GM19193 (cell line): ENCODE results near the gene BRCA2.

Source experiments
- POLR2A ChIP-seq: IDR thresholded peaks from 4 replicates; pipeline ENCODE4 v1.6.1; 2011; ENCODE audit not compliant: insufficient read depth, insufficient read length; ENCODE audit errors: extremely low read depth

The BRCA2 gene

DNA sequence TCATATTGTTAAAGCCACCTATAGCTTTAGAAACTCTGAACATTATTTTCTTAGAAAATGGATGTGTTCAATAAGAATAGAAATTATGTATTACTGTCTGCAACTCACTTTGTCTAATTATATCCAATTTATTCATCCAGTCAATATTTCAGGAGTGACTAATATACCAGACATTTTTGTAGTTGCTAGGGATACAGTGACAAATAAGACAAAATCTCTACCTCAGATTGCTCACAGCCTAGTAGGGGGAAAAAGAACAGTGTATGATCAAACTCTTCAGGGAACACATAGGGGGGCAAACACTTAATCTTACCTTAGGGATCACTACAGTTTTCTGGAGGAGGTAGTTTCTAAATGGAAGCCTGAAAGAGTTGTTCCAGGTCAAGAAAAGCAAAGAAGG is 8.6 kb downstream of the BRCA2 start:
- no peak for TF ChIP-seq POLR2A

DNA sequence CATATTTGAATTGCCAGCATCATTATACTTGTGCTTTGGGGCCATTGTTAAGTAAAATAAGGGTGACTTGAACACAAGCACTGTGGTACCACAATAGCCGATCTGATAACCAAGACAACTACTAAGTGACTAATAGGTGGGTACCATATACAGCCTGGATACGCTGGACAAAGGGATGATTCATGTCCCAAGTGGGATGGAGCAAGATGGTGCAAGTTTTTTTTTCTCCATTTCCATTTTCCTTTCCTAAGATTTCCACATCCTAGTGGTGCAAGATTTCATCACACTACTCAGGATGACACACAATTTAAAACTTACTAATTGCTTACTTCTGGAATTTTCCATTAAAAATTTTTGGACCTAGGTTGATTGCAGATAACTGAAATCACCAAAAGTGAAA is 15.1 kb downstream of the BRCA2 start:
- no peak for TF ChIP-seq POLR2A

- TF ChIP-seq POLR2A, result no peak
Measured at GRCh38 chr13:32334671-32335070, 19.4 kb downstream of the BRCA2 start.

DNA sequence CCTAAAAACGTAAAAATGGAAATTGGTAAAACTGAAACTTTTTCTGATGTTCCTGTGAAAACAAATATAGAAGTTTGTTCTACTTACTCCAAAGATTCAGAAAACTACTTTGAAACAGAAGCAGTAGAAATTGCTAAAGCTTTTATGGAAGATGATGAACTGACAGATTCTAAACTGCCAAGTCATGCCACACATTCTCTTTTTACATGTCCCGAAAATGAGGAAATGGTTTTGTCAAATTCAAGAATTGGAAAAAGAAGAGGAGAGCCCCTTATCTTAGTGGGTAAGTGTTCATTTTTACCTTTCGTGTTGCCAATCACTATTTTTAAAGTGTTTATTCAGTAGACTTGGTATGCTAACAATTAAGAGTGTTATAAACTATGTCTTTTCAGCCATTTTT is 25.6 kb downstream of the BRCA2 start:
- no peak for TF ChIP-seq POLR2A

GRCh38 chr13:32347651-32348050 is 32.3 kb downstream of the BRCA2 start:
- TF ChIP-seq POLR2A, result no peak

GRCh38 chr13:32354040-32354439 is 38.7 kb downstream of the BRCA2 start:
- no peak for TF ChIP-seq POLR2A

DNA sequence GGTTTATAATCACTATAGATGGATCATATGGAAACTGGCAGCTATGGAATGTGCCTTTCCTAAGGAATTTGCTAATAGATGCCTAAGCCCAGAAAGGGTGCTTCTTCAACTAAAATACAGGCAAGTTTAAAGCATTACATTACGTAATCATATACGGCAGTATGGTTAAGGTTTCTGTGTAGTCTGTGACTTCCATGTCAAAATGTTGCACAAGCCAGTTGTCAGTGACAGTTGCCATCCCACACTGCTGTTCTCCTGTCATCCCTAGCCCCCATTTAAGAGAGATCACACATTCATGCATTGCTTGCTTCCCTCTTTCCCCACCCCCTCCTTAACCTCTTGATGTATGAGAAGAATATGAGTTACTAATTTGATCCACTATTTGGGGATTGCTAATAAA is 47.3 kb downstream of the BRCA2 start:
- no peak for TF ChIP-seq POLR2A

GRCh38 chr13:32370805-32371204 is 55.5 kb downstream of the BRCA2 start:
- no peak for TF ChIP-seq POLR2A

DNA sequence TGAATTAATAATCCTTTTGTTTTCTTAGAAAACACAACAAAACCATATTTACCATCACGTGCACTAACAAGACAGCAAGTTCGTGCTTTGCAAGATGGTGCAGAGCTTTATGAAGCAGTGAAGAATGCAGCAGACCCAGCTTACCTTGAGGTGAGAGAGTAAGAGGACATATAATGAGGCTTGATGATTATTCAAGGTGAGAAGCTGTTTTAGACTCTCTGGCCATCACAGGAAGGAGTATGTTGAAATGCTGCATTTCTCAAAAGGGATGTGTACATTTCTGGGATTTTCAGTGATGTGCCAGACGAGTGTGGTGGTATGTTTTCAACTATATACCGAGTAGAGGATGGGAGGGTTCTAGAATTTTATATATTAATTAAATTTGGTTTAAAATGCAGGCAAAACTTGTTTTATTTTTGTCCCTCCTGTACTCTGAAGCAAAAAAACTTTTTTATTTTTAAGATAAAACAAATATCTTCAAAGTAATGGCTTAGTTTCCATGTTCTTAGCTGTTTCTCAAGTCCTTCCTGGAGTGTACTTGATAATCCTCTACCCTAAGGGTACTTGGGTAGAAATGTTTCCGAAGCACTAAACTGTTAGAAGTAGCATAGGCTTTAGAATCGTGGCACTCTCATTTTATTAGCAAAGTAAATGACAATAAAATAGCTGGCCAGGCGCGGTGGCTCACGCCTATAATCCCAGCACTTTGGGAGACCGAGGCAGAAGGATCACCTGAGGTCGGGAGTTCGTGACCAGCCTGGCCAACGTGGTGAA is 61.5 kb downstream of the BRCA2 start:
- no peak for TF ChIP-seq POLR2A

GRCh38 chr13:32378012-32378411 is 62.7 kb downstream of the BRCA2 start:
- no peak for TF ChIP-seq POLR2A

GRCh38 chr13:32381539-32381938 is 66.2 kb downstream of the BRCA2 start:
- TF ChIP-seq POLR2A, result no peak

GRCh38 chr13:32383836-32384618 is 68.7 kb downstream of the BRCA2 start:
- no peak for TF ChIP-seq POLR2A

GRCh38 chr13:32384702-32385101 is 69.4 kb downstream of the BRCA2 start:
- no peak for TF ChIP-seq POLR2A

- TF ChIP-seq POLR2A, result no peak
Measured at GRCh38 chr13:32385410-32385809, 70.1 kb downstream of the BRCA2 start.

DNA sequence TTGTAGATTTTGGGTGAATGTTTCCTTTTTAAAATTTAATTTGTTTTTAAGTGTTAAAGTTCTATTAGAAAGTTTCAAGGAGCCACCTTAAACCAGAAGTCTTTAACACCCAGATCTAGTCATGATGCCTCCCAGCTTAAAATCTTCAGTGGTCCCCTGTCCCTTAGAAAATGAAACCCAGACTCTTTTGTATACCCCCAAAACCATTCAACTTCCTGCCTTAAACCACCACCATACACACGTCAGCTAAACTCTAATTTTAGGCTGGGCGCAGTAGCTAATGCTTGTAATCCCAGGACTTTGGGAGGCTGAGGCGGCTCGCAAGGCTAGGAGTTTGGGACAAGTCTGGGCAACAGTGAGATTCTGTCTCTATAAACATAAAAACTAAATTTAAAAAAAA is 74.7 kb downstream of the BRCA2 start:
- TF ChIP-seq POLR2A, result no peak

GRCh38 chr13:32390484-32390883 is 75.2 kb downstream of the BRCA2 start:
- no peak for TF ChIP-seq POLR2A
